ENCODE measurements around the gene GLP2R.

The GLP2R gene

DNA sequence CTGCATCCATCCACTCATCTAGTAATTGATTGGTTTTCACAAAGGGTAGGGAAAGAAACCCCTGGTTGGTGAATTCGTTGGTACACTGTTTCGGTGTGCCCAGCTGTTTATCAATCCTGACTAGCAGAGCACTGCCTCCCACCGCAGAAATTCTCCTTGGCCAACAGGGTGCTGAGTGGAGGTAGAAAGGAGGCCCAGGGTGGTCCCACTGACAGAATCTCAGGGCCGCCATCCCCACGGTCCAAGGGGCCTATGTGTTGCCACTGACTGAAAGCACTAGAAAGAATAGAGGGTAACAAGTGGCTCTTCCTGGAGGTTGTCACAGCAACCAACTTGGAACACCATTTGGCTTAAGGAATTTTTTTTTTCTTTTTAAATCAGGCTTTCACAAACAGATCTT, 87.8 kb downstream of the GLP2R start:
- no CpG with 5 or more reads among the region's 5 CpGs for WGBS (ENCODE audit: extremely low coverage, insufficient coverage, low lambda C conversion rate)
- H2BK5ac ChIP-seq (ENCODE audit: low read length) = no peak overlapping the region
- H3K4me1 ChIP-seq (ENCODE audit: control insufficient read depth, low read depth, low read length) = no peaks in the 10 kb centered on the region
- no peak overlapping the region for H3K56ac ChIP-seq (ENCODE audit: low read length)
- no peak overlapping the region for H3K4me3 ChIP-seq (ENCODE audit: low read length)
- H4K8ac ChIP-seq (ENCODE audit: low read depth, low read length) = no peak overlapping the region
- no peak overlapping the region for H3K27ac ChIP-seq (ENCODE audit: low read depth, low read length)
- DNase-seq = no peak
- no peak overlapping the region for H3K23ac ChIP-seq (ENCODE audit: low read length)
- H2BK15ac ChIP-seq (replicated peaks; ENCODE audit: low read depth) = no peak overlapping the region
- H4K5ac ChIP-seq (ENCODE audit: low read length) = no peak overlapping the region
- no peak overlapping the region for H2AK5ac ChIP-seq (ENCODE audit: low read length)
- H2BK120ac ChIP-seq (ENCODE audit: low read depth, low read length) = no peak overlapping the region
- H3K9ac ChIP-seq (ENCODE audit: low read length) = no peak overlapping the region
- no peaks in the 10 kb centered on the region for H3K79me2 ChIP-seq (ENCODE audit: control insufficient read depth, insufficient read depth, low read length)
- H3K79me1 ChIP-seq (ENCODE audit: low read length) = no peaks in the 10 kb centered on the region
- no peaks in the 10 kb centered on the region for H3K36me3 ChIP-seq (ENCODE audit: control insufficient read depth, insufficient read depth, low read length)
- no peak overlapping the region for H3K4ac ChIP-seq (ENCODE audit: low read depth, low read length)
- H3K27me3 ChIP-seq (ENCODE audit: insufficient read depth, low read length, poor library complexity) = no peaks in the 10 kb centered on the region
- no peak overlapping the region for H3K4me2 ChIP-seq (ENCODE audit: low read length)
- H3K18ac ChIP-seq (ENCODE audit: low read length) = no peak overlapping the region

DNA sequence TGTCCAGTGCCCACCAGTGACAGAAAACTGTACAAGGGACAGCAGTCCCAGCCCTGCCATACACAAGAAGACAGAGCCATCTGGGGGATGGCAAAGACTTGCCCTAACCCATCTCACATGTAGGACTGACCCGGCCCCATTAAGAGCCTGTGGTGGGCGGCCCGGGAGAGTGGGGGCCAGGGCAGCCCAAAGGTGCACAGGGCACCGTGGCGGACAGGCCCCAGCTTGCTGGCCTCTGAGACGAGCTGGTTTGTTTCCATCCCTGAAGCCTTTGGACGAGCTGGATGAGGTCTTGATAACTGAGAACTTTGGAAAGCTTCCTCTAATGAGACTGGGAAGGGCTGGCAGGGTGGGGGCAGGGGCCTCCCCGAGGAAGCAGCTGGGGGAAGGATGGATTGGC, 90.4 kb downstream of the GLP2R start:
- no peak overlapping the region for H3K56ac ChIP-seq (ENCODE audit: low read length)
- no CpG with 5 or more reads among the region's 8 CpGs for WGBS (ENCODE audit: extremely low coverage, insufficient coverage, low lambda C conversion rate)
- H3K9ac ChIP-seq (ENCODE audit: low read length) = no peak overlapping the region
- H3K79me2 ChIP-seq (ENCODE audit: control insufficient read depth, insufficient read depth, low read length) = no peaks in the 10 kb centered on the region
- H2AK5ac ChIP-seq (ENCODE audit: low read length) = no peak overlapping the region
- no peaks in the 10 kb centered on the region for H3K79me1 ChIP-seq (ENCODE audit: low read length)
- H3K23ac ChIP-seq (ENCODE audit: low read length) = no peak overlapping the region
- H3K4me2 ChIP-seq (ENCODE audit: low read length) = no peak overlapping the region
- no peak overlapping the region for H2BK5ac ChIP-seq (ENCODE audit: low read length)
- no peaks in the 10 kb centered on the region for H3K4me1 ChIP-seq (ENCODE audit: control insufficient read depth, low read depth, low read length)
- H2BK15ac ChIP-seq (replicated peaks; ENCODE audit: low read depth) = no peak overlapping the region
- no peak overlapping the region for H2BK120ac ChIP-seq (ENCODE audit: low read depth, low read length)
- H3K27ac ChIP-seq (ENCODE audit: low read depth, low read length) = no peak overlapping the region
- no peak overlapping the region for H3K4me3 ChIP-seq (ENCODE audit: low read length)
- H3K36me3 ChIP-seq (ENCODE audit: control insufficient read depth, insufficient read depth, low read length) = no peaks in the 10 kb centered on the region
- no peak overlapping the region for H3K18ac ChIP-seq (ENCODE audit: low read length)
- no peak overlapping the region for H4K8ac ChIP-seq (ENCODE audit: low read depth, low read length)
- no peaks in the 10 kb centered on the region for H3K27me3 ChIP-seq (ENCODE audit: insufficient read depth, low read length, poor library complexity)
- DNase-seq = no peak
- no peak overlapping the region for H4K5ac ChIP-seq (ENCODE audit: low read length)
- H3K4ac ChIP-seq (ENCODE audit: low read depth, low read length) = no peak overlapping the region

DNA sequence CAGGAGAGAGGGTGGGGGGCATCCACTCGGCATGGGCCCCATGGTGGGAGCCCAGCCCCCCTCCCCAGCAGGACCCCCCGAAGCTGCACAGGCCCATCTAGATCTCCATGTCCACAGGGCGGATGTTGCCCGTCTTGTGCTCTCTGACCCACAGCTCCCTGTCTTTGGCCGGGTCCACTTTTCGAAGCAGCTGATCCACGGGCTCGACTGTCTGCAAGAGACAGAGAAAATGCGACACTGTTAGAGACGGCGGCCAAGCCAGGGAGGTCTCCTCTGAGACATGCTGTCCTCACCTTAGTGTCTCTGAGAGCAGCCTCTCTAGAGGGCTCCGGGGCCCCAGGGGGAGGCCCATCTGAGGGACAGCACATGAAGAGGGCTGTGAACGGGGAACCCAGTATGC, 91.4 kb downstream of the GLP2R start:
- Histone ChIP-seq H3K9ac (ENCODE audit: low read length) (no peak overlapping the region), H3K4me1 (ENCODE audit: control insufficient read depth, low read depth, low read length) (no peaks in the 10 kb centered on the region), H3K4ac (ENCODE audit: low read depth, low read length) (no peak overlapping the region), H3K4me3 (ENCODE audit: low read length) (no peak overlapping the region), H3K4me2 (ENCODE audit: low read length) (no peak overlapping the region), H2BK120ac (ENCODE audit: low read depth, low read length) (no peak overlapping the region), H2AK5ac (ENCODE audit: low read length) (no peak overlapping the region), H3K27ac (ENCODE audit: low read depth, low read length) (no peak overlapping the region), H3K23ac (ENCODE audit: low read length) (no peak overlapping the region), H3K18ac (ENCODE audit: low read length) (no peak overlapping the region), H4K8ac (ENCODE audit: low read depth, low read length) (no peak overlapping the region), H3K56ac (ENCODE audit: low read length) (no peak overlapping the region), H3K79me1 (ENCODE audit: low read length) (no peaks in the 10 kb centered on the region), H2BK5ac (ENCODE audit: low read length) (no peak overlapping the region), H3K27me3 (ENCODE audit: insufficient read depth, low read length, poor library complexity) (no peaks in the 10 kb centered on the region), H4K5ac (ENCODE audit: low read length) (no peak overlapping the region), H2BK15ac (replicated peaks; ENCODE audit: low read depth) (no peak overlapping the region), H3K79me2 (ENCODE audit: control insufficient read depth, insufficient read depth, low read length) (no peaks in the 10 kb centered on the region), H3K36me3 (ENCODE audit: control insufficient read depth, insufficient read depth, low read length) (no peaks in the 10 kb centered on the region)
- DNase-seq = no peak
- WGBS (ENCODE audit: extremely low coverage, insufficient coverage, low lambda C conversion rate) = no CpG with 5 or more reads among the region's 13 CpGs

DNA sequence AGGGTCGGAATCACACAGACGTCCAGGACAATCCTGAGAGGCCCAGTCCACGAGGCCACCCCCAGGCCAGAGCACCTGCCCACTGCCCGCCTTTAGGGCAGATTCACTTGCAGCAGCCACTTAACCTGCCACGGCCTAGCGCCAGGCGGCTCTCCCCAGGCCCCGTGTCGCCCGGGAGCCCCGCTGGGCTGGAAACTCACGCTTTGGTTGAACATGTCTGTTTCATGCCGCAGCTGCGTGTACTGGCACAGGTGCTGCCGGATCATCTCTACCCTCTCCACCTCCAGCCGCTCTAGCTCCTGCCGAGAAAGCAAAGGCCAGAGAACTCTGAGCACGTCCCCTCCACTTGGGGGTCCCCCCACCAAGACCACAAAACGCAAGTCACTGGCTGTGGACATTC, 92.1 kb downstream of the GLP2R start:
- Histone ChIP-seq H3K4me1 (ENCODE audit: control insufficient read depth, low read depth, low read length) (no peaks in the 10 kb centered on the region), H3K36me3 (ENCODE audit: control insufficient read depth, insufficient read depth, low read length) (no peaks in the 10 kb centered on the region), H3K4ac (ENCODE audit: low read depth, low read length) (no peak overlapping the region), H4K5ac (ENCODE audit: low read length) (no peak overlapping the region), H4K8ac (ENCODE audit: low read depth, low read length) (no peak overlapping the region), H2BK120ac (ENCODE audit: low read depth, low read length) (no peak overlapping the region), H3K18ac (ENCODE audit: low read length) (no peak overlapping the region), H3K79me1 (ENCODE audit: low read length) (no peaks in the 10 kb centered on the region), H2AK5ac (ENCODE audit: low read length) (no peak overlapping the region), H2BK15ac (replicated peaks; ENCODE audit: low read depth) (no peak overlapping the region), H3K56ac (ENCODE audit: low read length) (no peak overlapping the region), H3K4me3 (ENCODE audit: low read length) (no peak overlapping the region), H3K27ac (ENCODE audit: low read depth, low read length) (no peak overlapping the region), H3K27me3 (ENCODE audit: insufficient read depth, low read length, poor library complexity) (no peaks in the 10 kb centered on the region), H3K4me2 (ENCODE audit: low read length) (no peak overlapping the region), H2BK5ac (ENCODE audit: low read length) (no peak overlapping the region), H3K79me2 (ENCODE audit: control insufficient read depth, insufficient read depth, low read length) (no peaks in the 10 kb centered on the region), H3K23ac (ENCODE audit: low read length) (no peak overlapping the region), H3K9ac (ENCODE audit: low read length) (no peak overlapping the region)
- DNase-seq = no peak
- no CpG with 5 or more reads among the region's 19 CpGs for WGBS (ENCODE audit: extremely low coverage, insufficient coverage, low lambda C conversion rate)

DNA sequence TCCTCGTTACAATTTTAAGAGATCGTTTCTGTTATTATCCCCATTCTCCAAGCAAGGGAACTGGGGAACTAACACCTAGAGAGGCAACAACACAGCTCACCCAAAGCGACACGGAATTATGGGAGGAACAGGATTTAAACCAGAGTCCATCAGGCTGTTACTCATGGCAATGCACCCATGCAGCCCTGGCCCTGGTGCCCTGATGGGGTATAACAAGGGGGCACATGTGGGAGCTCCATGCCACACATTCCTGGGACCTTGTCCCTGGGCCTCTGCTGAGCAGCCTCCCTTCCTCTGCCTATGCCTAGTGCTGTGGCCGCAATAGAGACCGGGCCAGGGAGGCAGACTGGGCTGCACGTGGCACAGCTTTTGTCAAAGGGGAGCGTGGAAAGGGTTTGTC, 92.6 kb downstream of the GLP2R start:
- WGBS (ENCODE audit: extremely low coverage, insufficient coverage, low lambda C conversion rate) = no CpG with 5 or more reads among the region's 8 CpGs
- no peak overlapping the region for H2BK5ac ChIP-seq (ENCODE audit: low read length)
- H2BK120ac ChIP-seq (ENCODE audit: low read depth, low read length) = no peak overlapping the region
- no peak overlapping the region for H4K5ac ChIP-seq (ENCODE audit: low read length)
- H3K4ac ChIP-seq (ENCODE audit: low read depth, low read length) = no peak overlapping the region
- no peak for DNase-seq
- H3K56ac ChIP-seq (ENCODE audit: low read length) = no peak overlapping the region
- no peak overlapping the region for H3K18ac ChIP-seq (ENCODE audit: low read length)
- H2AK5ac ChIP-seq (ENCODE audit: low read length) = no peak overlapping the region
- no peak overlapping the region for H2BK15ac ChIP-seq (replicated peaks; ENCODE audit: low read depth)
- H3K27me3 ChIP-seq (ENCODE audit: insufficient read depth, low read length, poor library complexity) = no peaks in the 10 kb centered on the region
- H3K4me3 ChIP-seq (ENCODE audit: low read length) = no peak overlapping the region
- H3K79me1 ChIP-seq (ENCODE audit: low read length) = no peaks in the 10 kb centered on the region
- H4K8ac ChIP-seq (ENCODE audit: low read depth, low read length) = no peak overlapping the region
- no peaks in the 10 kb centered on the region for H3K79me2 ChIP-seq (ENCODE audit: control insufficient read depth, insufficient read depth, low read length)
- H3K27ac ChIP-seq (ENCODE audit: low read depth, low read length) = no peak overlapping the region
- no peaks in the 10 kb centered on the region for H3K36me3 ChIP-seq (ENCODE audit: control insufficient read depth, insufficient read depth, low read length)
- H3K23ac ChIP-seq (ENCODE audit: low read length) = no peak overlapping the region
- H3K4me1 ChIP-seq (ENCODE audit: control insufficient read depth, low read depth, low read length) = no peaks in the 10 kb centered on the region
- H3K4me2 ChIP-seq (ENCODE audit: low read length) = no peak overlapping the region
- H3K9ac ChIP-seq (ENCODE audit: low read length) = no peak overlapping the region

DNA sequence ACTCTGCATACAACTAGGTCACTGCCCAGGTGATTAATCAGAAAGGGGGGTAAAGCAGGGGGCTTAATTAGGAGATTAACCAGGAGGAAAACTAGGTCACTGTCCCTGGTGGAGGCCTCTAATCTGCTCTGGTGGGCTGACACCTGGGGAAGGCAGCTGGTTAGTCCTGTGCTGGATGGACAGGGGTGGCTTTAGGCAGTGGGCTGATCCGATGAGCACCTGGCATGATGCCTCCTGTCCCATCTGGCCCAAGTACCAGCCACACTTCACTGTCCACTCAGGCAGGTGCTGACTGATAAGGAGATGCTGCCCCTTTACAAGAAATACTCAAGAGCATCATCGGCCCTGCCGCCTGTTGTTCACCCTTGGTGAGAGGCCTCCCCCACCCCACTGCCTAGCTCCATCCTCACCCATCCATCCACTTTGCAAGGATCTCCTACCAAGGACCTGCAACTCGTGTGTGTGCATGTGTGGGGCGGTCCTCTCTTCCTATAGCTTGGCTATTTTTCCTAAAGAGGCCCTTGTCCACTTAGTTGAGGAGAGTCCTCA, 93.2 kb downstream of the GLP2R start:
- no peak overlapping the region for H4K5ac ChIP-seq (ENCODE audit: low read length)
- DNase-seq = no peak
- no peak overlapping the region for H3K56ac ChIP-seq (ENCODE audit: low read length)
- no peak overlapping the region for H3K18ac ChIP-seq (ENCODE audit: low read length)
- no peaks in the 10 kb centered on the region for H3K79me1 ChIP-seq (ENCODE audit: low read length)
- H3K27ac ChIP-seq (ENCODE audit: low read depth, low read length) = no peak overlapping the region
- no peak overlapping the region for H2AK5ac ChIP-seq (ENCODE audit: low read length)
- no peaks in the 10 kb centered on the region for H3K79me2 ChIP-seq (ENCODE audit: control insufficient read depth, insufficient read depth, low read length)
- no peaks in the 10 kb centered on the region for H3K36me3 ChIP-seq (ENCODE audit: control insufficient read depth, insufficient read depth, low read length)
- H2BK15ac ChIP-seq (replicated peaks; ENCODE audit: low read depth) = no peak overlapping the region
- no CpG with 5 or more reads among the region's 5 CpGs for WGBS (ENCODE audit: extremely low coverage, insufficient coverage, low lambda C conversion rate)
- no peak overlapping the region for H3K4me2 ChIP-seq (ENCODE audit: low read length)
- H3K27me3 ChIP-seq (ENCODE audit: insufficient read depth, low read length, poor library complexity) = no peaks in the 10 kb centered on the region
- H4K8ac ChIP-seq (ENCODE audit: low read depth, low read length) = no peak overlapping the region
- H3K9ac ChIP-seq (ENCODE audit: low read length) = no peak overlapping the region
- no peak overlapping the region for H3K4me3 ChIP-seq (ENCODE audit: low read length)
- no peak overlapping the region for H2BK120ac ChIP-seq (ENCODE audit: low read depth, low read length)
- H3K4me1 ChIP-seq (ENCODE audit: control insufficient read depth, low read depth, low read length) = no peaks in the 10 kb centered on the region
- no peak overlapping the region for H2BK5ac ChIP-seq (ENCODE audit: low read length)
- H3K23ac ChIP-seq (ENCODE audit: low read length) = no peak overlapping the region
- H3K4ac ChIP-seq (ENCODE audit: low read depth, low read length) = no peak overlapping the region

Measured in mesendoderm (in vitro differentiated cells).